MM.1S (cell line): ENCODE data around the gene UBN1.

Experiments used
- DNase-seq: peaks from one replicate; pipeline ENCODE4 v3.0.0-alpha.2; 2015
- H2AFZ ChIP-seq: fragments of 300-600 bp; sonication (generic); 2 replicates; pipeline ENCODE4 v1.6.0; 2016; ENCODE audit warnings: antibody characterized with exemption, low read length
- H3F3A ChIP-seq: fragments of 300-600 bp; sonication (generic); 2 replicates; pipeline ENCODE4 v1.6.1; 2016; ENCODE audit warnings: mild to moderate bottlenecking, antibody characterized with exemption, low read length, moderate library complexity, mixed read lengths; ENCODE audit not compliant: insufficient read depth
- H3K27ac ChIP-seq: fragments of 300-600 bp; sonication (generic); 2 replicates; pipeline ENCODE4 v1.5.1; 2016; ENCODE audit warnings: mild to moderate bottlenecking, low read length
- H3K27me3 ChIP-seq: fragments of 300-600 bp; sonication (generic); replicated peaks from 2 replicates; pipeline ENCODE4 v1.6.0; 2016; ENCODE audit warnings: low read length; ENCODE audit not compliant: insufficient read depth
- H3K36me3 ChIP-seq: fragments of 300-600 bp; sonication (generic); replicated peaks from 2 replicates; pipeline ENCODE4 v1.6.1; 2016; ENCODE audit warnings: mild to moderate bottlenecking, low read length, mixed read lengths; ENCODE audit not compliant: insufficient read depth
- H3K4me1 ChIP-seq: fragments of 300-600 bp; sonication (generic); 2 replicates; pipeline ENCODE4 v1.6.1; 2016; ENCODE audit warnings: low read length, mixed read lengths
- H3K4me2 ChIP-seq: fragments of 300-600 bp; sonication (generic); 2 replicates; pipeline ENCODE4 v1.6.0; 2016; ENCODE audit warnings: low read depth, low read length
- H3K4me3 ChIP-seq: fragments of 300-600 bp; sonication (generic); 2 replicates; pipeline ENCODE4 v1.5.1; 2016; ENCODE audit warnings: low read length, mixed read lengths
- H3K79me2 ChIP-seq: fragments of 300-600 bp; sonication (generic); 2 replicates; pipeline ENCODE4 v1.6.1; 2016; ENCODE audit warnings: mixed run types, low read length, mixed read lengths
- H3K9ac ChIP-seq: fragments of 300-600 bp; sonication (generic); 2 replicates; pipeline ENCODE4 v1.6.1; 2016; ENCODE audit warnings: low read length, mixed read lengths
- H3K9me2 ChIP-seq: fragments of 300-600 bp; sonication (generic); replicated peaks from 2 replicates; pipeline ENCODE4 v1.6.1; 2016; ENCODE audit warnings: mild to moderate bottlenecking, low read length, mixed read lengths; ENCODE audit not compliant: insufficient read depth
- H3K9me3 ChIP-seq: fragments of 300-600 bp; sonication (generic); replicated peaks from 2 replicates; pipeline ENCODE4 v1.6.1; 2016; ENCODE audit warnings: mild to moderate bottlenecking, low read length, mixed read lengths; ENCODE audit not compliant: insufficient read depth
- H4K20me1 ChIP-seq: fragments of 300-600 bp; sonication (generic); 2 replicates; pipeline ENCODE4 v1.6.1; 2016; ENCODE audit warnings: mild to moderate bottlenecking, low read length, moderate library complexity, mixed read lengths; ENCODE audit not compliant: insufficient read depth
- CTCF ChIP-seq: fragments of 300-600 bp; sonication (generic); IDR thresholded peaks from 2 replicates; pipeline ENCODE4 v1.5.1; 2016; ENCODE audit warnings: antibody characterized with exemption, low read length, mixed read lengths
- EZH2 ChIP-seq: fragments of 300-600 bp; sonication (generic); optimal IDR thresholded peaks from 2 replicates; pipeline ENCODE3; 2017; ENCODE audit warnings: low read depth, mild to moderate bottlenecking, antibody characterized with exemption, low read length, mixed read lengths
- EZH2phosphoT487 ChIP-seq: fragments of 300-600 bp; sonication (generic); IDR thresholded peaks from 2 replicates; pipeline ENCODE4 v1.6.1; 2018; ENCODE audit warnings: antibody characterized with exemption, low read length

UBN1 gene

GRCh38 chr16:4798456-4798855, 48.8 kb upstream of the UBN1 start:
- no peak overlapping the region for H3K27ac ChIP-seq
- no peaks in the 10 kb centered on the region for H4K20me1 ChIP-seq
- TF ChIP-seq CTCF (no peak), EZH2 (no peak)
- no peak for DNase-seq
- H3K4me3 ChIP-seq = no peak overlapping the region
- H3F3A ChIP-seq = peaks cover 14% of the 10 kb centered on the region
- H3K9ac ChIP-seq = no peak overlapping the region
- no peaks in the 10 kb centered on the region for H3K79me2 ChIP-seq
- H3K9me3 ChIP-seq = no peaks in the 10 kb centered on the region
- H2AFZ ChIP-seq = no peak overlapping the region
- 0 out of 2 replicates have a peak, but pooled peaks cover 3% of the 10 kb centered on the region for H3K4me1 ChIP-seq
- H3K4me2 ChIP-seq = no peak overlapping the region
- H3K9me2 ChIP-seq = no peaks in the 10 kb centered on the region
- no peaks in the 10 kb centered on the region for H3K36me3 ChIP-seq
- no peaks in the 10 kb centered on the region for H3K27me3 ChIP-seq

- 0 out of 2 replicates have a peak, but pooled peaks cover 3% of the 10 kb centered on the region for H3K4me1 ChIP-seq
- H2AFZ ChIP-seq = no peak overlapping the region
- TF ChIP-seq EZH2 (no peak), CTCF (no peak), EZH2phosphoT487 (no peak)
- no peak overlapping the region for H3K4me3 ChIP-seq
- H3K79me2 ChIP-seq = no peaks in the 10 kb centered on the region
- H3K9me3 ChIP-seq = no peaks in the 10 kb centered on the region
- no peaks in the 10 kb centered on the region for H3K27me3 ChIP-seq
- H3K4me2 ChIP-seq = no peak overlapping the region
- no peaks in the 10 kb centered on the region for H3K9me2 ChIP-seq
- no peaks in the 10 kb centered on the region for H3K36me3 ChIP-seq
- no peak overlapping the region for H3K27ac ChIP-seq
- H3K9ac ChIP-seq = no peak overlapping the region
- DNase-seq = no peak
- H4K20me1 ChIP-seq = no peaks in the 10 kb centered on the region
- H3F3A ChIP-seq = peaks cover 18% of the 10 kb centered on the region
These were observed 48.0 kb upstream of the UBN1 start for GRCh38 chr16:4799171-4799855.

GRCh38 chr16:4800290-4801041, 46.8 kb upstream of the UBN1 start:
- H3K36me3 ChIP-seq = no peaks in the 10 kb centered on the region
- H3K27ac ChIP-seq = no peak overlapping the region
- H3K4me3 ChIP-seq = no peak overlapping the region
- no peak overlapping the region for H2AFZ ChIP-seq
- peaks cover 18% of the 10 kb centered on the region for H3F3A ChIP-seq
- H3K9ac ChIP-seq = no peak overlapping the region
- DNase-seq = no peak
- H3K4me1 ChIP-seq = 0 out of 2 replicates have a peak, but pooled peaks cover 3% of the 10 kb centered on the region
- no peaks in the 10 kb centered on the region for H3K27me3 ChIP-seq
- TF ChIP-seq CTCF = no peak
- TF ChIP-seq EZH2phosphoT487 = no peak
- no peak for TF ChIP-seq EZH2
- H3K9me3 ChIP-seq = no peaks in the 10 kb centered on the region
- H4K20me1 ChIP-seq = no peaks in the 10 kb centered on the region
- no peaks in the 10 kb centered on the region for H3K9me2 ChIP-seq
- H3K79me2 ChIP-seq = no peaks in the 10 kb centered on the region
- H3K4me2 ChIP-seq = no peak overlapping the region
